Stimulated activated CD8-positive, alpha-beta memory T cell treated with anti-CD3 and anti-CD28 coated beads, Interleukin-15, amount 100 ng/mL, for 4 hours (primary cell): ENCODE results near the gene GABBR2.

ENCODE experiments used
- DNase-seq, 2 donors: peaks; one replicate each; pipeline ENCODE4 v3.0.0-alpha.2; 2020; ENCODE audit warnings: low read depth in 2 of 2

The GABBR2 gene

DNA sequence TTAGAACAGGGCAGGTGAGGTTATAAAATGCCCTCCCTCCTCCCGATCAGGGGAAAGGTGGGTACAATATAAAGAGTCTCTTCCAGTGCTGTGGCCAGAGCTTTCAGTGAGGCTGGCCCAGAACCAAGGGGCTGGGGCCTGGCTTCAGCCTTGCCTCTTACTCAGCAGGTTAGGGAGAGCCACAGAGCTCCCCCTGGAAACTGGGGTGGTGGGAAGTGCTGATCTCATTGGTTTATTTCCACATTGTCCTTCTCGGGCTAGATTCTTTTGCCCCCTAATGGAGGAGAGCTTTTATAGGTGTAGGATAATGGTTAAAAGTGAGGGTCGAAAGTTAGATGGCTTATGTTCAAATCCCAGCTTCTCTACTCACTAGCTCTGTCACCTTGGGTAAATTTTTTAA lies 266.6 kb downstream of the GABBR2 start:
- DNase-seq = no peak

DNA sequence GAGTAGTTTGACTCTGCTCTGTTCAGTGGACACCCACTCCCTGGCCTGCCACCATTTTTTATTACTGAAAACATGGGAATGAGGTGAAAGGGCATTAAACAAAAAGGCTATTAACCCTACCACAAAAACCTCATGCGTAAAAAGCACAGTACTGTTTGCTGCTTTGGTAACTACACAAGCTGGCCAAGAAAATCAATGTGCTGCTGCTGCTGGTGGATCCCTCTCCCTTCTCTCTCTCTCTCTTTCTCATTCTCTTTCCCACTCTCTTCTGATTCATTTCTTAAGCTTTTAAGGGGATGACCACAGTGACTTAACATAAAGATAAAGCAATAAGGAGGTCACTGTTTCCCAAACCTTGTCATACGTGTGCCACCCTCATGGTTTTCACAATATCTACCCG lies 270.1 kb downstream of the GABBR2 start:
- DNase-seq = no peak

DNA sequence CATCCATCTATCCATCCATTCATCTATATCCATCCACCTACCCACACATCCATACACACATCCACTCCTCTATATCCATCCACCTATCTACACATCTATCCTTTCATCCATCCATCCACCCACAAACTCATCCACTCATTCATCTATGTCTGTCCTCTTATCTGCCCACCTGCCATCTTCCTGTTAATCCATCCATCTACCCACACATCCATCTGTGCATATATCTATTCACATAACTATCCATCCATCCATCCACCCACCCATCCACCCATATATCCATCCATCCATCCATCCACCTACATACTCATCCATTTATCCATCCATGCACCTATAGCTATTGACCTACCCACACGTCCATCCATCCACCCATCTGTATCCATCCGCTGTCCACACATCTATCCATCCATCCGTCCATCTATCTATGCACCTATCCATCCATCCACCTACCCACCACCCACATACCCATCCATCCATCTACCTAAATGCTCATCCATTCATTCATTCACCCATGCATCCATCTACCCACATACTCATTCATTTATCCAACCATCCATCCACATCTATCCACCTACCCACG lies 271.2 kb downstream of the GABBR2 start:
- DNase-seq = no peak

DNA sequence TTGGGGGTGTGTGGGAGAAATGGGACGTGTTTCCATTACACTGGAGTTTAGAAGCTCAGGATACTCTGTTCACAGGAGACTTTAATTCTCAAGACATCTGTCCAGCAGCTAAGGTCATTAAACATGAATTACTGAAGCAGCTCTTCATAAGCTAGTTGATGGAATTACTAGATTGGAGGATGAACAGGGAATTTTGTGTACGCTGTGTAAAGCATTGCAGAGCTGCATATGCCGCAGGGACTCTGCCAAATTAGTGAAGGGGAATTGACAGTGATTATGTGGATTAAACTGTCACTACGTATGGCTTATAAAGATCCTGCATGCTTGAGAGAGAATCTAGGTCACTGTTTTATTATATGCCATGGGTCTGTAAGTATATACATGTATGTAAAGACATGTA lies 275.8 kb downstream of the GABBR2 start:
- no peak for DNase-seq

DNA sequence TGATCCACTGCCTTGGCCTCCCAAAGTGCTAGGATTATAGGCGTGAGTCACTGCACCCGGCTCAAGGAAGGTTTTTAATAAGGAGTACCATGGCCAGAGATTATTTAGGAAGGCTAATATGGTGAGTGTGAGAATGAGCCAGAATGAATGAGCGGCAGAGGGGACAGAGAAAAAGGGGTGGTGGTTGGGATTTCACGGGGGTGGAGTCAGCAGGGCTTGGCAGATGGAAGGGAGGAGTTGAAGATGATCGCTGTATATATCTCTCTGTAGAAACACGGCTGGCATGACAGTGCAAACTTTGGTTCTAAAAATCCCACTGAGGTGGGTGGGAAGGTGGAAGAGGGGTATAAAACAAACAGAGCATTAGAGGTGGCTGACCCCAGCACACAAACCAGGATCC lies 276.6 kb downstream of the GABBR2 start:
- DNase-seq = no peak

DNA sequence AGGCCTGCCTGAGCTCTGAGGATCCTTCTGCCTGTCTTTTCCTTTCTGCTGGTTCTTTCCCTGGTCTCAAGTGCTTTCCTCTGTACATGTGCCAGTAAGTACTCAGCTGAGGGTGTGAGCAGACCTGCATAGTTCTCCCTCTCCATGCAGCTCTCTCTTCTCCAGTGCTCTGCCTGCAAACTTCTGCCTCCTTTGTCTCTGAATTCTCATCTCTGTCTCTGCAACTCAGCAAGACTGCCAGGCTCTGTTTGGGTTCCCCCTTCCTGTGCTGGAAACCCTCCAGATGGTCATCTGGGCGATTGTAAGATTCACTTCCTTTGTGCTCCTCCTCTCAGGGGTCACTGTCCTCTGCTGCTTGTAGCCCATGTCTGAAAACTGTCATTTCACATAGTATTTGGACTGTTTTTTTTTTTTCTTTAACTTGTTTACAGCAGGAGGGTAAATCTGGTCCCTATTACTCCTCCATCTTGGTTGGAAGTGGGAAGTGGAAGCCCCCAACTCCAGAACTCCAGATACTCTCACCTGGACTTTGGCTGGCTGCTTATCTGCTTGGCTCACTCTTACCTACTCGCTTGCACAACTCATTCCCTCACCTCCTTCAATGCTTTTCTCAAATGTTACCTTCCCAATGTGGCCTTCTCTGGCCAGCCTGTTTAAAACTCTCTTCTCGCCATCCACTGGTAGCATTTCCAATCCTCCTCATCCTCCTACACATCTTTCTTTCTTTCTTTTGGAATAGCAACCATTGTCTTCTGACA lies 278.0 kb downstream of the GABBR2 start:
- DNase-seq = no peak

DNA sequence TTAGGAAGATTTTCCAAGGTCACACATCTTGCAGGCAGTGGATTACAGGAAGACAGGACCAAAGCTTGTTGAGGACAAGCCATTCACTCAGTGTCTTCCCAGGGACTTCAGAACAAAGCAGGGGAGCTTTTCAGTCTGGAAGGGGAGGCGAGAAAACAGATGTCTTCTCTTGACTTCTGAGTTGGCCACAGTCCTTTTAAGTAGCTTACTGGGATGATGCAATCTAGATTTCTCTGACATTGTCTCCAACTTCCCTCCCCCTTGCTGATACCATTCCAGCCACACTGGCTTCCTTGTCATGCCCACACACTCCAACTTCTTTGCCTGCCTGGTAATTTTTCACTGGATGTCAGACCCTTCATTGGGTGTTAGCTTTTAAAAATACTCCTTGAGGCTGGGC lies 279.1 kb downstream of the GABBR2 start:
- no peak for DNase-seq

DNA sequence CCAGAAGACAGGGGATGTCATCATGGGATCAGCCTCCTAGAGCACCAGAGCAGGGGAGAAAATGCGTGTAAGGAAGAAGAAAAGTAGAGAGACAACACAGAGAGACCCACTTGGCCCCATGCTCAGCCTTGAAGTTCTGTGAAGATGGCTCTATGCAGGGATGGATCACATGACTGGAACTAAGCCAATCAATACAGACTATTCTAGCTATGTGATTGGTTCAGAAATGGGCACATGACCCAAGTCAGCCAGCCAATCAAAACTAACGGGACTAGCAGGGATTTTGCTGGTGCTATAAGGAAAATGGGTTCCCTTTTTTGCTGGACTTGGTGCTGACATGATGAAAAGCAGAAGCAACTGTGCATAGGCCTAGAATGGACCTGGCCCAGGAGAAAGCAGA lies 280.3 kb downstream of the GABBR2 start:
- no peak for DNase-seq

DNA sequence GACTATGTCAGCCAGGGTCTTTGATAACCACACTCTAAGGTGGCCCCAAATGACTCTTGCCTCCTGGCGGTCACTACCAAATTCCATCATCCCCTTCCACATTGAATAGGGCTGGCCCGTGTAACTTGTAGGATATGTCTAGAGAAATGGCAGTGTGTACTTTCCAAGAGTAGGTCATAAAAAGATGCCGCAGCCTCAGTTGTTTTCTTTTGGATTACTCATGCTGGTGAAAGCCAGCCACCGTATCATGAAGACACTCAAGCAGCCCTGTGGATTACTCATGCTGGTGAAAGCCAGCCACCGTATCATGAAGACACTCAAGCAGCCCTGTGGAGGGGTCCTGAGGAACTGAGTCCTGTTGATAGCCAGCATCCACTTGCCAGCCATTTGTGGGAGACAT lies 281.2 kb downstream of the GABBR2 start:
- no peak for DNase-seq

DNA sequence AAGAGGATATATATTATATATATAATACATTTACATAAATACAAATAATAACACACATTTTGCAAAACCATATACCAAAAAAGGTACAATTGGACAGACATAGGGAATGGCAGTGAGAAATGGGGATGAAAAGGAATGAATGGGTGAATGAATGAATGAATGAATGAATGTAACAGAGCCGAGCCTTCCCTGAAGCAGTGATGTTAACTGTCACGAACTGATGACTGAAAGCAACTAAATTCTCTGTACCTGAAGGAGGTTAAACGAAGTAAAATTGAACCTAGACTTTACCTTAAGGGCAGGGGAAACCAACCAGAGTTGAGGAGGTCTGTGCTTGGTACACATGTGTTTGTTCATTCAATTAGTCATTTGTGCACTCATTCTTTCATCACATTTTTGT lies 283.7 kb downstream of the GABBR2 start:
- no peak for DNase-seq

DNA sequence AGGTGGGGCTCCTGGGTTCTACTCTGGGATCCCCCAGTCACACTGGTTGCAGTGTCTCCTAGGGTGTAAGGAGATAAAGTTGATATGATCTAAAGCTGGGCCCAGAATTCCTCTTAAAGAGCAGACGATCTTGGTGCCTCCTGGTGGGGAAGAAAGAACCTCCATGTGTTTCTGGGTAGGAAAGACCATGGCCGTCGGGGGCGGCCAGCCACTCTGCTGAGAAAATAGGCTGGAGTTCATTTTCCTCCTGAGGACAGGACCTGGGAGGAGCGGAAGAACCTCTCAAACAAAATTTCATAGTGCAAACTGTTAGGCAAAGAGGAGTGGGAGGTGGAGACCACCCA lies 289.5 kb downstream of the GABBR2 start:
- no peak for DNase-seq

DNA sequence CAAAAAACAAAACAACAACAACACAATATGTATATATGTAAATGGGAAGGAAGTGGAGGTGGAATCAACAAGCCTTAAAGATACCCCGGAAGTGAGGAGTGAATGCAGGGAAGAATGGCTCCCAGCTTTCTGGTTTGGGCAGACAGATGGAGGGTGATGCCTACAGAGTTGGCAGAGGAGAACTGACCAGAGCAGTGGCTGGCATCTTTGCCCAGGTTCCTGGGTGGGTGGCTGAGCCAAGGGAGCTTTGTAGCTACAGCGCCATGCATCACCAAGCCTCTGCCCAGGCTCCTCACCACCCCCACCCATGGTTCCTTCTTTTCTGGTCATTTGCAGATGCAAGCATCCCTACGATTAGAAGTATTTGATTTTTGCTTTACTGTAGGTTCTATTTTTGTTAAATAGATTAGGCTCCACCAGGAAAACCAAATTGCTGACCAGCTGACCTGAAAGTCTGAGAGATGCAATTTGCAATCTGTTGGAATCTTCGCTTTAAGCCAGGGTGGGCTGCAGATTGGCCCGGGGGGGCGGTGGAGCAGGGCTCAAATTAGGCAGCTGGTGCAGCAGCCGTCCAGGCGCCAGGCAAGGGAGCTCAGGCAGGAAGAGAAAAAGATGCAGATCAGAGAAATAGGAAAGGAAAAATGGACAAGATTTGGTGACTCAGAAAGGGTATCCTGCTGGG lies 290.0 kb downstream of the GABBR2 start:
- DNase-seq = no peak

DNA sequence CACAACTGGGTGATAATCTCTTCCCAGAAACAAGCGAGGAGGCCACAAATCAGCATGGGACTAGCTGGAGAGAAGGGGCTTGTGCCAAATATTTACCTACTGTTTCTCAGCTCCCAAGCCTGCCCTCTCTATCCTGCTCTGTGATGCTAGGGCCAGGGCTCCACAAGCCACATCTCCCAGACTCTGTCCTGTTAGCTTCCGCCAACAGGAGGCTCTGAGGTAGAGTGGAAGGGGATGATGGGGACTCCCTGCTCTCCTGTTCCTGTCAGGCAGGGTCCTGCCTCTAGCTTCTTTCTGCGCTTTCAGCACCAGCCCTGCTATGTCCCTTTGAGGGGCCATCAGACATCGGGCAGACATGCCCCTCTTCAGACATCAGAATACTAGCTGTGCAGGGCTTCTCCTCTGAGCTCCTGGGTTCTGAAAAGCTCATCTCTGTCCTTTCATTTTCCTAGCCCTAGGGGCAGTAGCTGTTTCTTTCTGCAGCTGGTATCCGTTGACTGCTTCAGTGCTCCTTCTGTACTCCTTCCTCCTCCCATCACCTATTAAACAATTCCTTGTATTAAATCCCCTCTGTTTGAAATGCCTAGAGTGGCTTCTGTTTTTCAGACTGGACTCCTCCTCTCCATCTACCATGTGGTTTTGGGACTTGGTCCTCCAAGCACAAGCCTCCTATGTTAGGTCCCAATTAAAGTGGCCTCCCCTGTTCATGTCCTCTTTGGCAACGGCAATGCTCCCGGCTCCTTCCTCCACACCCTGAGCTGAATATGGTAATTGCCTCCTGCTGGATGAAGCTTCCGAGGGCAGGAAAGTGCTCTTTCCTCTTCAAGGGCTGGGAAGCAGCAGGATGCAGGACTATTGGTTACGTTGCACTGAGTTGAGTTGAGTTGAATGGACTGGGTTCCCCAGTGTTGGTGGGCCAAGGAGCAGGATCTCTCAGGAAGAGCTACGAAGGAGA lies 292.2 kb downstream of the GABBR2 start:
- no peak for DNase-seq

DNA sequence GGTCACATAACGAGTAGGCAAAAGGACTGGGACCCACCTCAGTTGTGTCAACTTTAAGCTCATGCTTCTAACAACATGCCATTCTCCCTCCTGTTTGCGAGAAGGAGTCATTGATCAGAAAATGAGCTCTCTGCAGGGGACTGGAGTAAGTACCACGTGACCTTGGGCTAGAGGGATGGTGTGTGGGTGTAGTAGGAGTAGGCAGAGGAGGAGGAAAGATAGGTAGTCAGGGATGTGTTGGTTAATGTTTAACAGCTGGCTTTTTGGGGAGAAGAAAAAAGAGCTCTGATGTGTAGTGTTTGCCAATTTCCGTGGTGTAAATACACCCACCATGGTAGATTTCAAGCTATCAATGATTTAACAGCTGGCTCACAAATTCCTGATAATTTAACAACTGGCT lies 293.0 kb downstream of the GABBR2 start:
- DNase-seq = no peak

DNA sequence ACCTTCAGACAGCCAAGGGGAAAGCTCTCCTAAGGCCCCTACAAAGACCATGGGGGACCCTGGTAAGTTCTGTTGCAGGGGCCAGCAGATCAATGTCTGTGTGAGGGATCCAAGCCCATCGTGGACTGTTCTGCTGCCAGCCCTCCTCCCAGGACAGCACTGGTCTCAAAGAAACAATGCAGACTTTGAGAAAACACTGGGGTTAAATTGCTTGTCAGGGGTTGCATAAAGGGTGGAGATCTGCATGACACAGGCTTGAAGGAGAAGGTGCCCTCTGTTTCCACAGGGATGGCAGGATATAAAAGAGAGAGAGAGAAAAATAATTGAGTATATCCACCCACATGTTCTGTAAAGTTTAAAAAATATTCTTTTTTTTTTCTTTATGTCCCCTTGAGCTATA lies 295.7 kb downstream of the GABBR2 start:
- no peak for DNase-seq

DNA sequence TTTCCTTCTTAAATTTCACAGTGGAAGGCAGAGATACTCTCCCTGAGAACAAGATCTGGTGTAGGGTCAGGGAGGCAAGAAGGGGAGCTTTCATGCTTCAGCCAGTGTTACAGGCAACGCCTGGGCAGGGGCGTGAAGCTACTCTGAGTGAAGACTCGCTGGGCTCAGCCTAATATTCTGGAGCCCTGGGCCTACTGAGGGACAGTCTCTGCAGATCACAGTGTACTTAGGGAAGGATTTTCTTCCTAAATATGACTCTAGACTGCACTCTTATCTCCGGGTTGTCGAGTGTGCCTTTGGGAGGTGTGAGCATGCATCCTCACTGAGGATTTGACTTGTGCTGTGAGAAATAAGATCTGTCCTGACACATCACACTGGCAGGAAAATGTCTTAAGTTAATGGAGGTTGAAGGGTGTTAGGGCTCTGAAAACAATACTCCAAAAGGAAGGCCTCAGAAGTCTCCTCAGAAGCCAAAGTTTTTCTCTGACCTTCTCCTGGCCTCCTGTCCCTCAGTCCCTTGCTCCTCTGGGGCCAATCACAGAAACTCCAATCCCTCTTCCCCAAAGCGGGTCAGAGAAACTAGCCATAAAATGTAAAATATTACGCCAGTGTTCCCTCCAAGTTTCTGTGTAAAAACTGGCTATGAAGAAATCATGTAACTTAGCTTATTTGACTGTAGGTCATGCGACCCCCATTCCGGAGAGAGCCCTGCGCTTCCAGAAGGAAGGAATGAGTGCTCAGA lies 296.5 kb downstream of the GABBR2 start:
- no peak for DNase-seq

DNA sequence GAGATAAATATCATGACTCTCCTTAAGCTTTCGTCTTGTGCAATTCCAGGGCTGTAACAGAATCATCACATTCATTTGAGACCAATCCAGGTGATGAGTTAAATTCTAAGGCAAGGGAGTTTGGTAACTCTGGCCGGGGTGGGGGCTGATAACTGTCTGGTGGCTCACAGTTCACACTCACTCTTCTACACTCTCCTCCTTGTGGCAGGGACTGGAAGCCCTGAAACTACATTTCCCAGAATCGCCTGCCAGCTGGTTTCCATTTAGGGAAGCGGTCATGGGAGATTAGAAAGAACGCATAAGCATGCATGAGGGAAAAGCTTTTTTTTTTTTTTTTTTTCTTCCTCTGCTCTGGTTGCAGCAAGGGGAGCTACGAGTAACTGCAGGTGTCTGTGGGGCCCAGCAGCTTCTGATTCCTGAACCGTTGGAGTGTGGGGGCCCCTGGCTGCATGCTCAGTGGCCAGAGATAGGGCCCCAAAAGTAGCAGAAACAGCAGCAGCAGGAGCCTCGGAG lies 298.5 kb downstream of the GABBR2 start:
- no peak for DNase-seq

DNA sequence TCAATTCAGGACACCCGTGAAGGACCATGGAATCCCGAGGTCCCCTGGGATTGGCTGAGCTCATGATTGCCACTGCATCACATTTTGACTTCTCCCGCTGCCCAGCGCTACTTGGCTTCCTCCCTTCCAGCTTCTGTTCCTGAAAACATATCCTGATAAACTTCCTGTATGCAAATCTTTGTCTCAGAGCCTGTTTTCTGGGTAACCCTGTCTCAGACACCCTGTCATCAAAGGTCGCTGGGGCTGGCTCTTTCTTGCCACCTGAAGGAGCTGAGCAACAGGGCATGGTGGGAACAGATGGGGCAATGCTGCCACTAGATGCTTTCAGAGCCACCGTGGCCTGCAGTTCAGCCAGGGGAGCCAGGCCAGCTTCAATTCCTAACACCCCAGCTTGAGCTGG lies 299.0 kb downstream of the GABBR2 start:
- no peak for DNase-seq

DNA sequence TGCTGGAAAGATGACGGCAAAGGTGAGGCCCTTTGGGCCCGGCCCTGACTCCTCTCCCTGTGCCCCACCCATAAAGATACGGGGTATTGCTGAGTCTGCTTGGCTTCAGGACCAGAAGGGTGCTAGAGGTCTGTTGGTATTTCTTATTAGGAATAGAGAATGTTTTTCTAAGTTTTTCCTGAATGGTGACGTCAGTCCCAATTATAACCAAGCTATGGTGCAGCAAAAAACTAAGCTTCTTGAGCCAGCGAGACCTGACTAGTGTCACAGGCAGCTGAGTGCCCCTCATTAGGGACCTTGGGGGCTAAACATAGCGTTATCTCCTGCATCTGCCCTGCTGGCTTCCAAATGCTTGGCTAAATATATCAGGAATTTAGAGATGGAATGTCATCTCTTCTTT lies 302.3 kb downstream of the GABBR2 start:
- no peak for DNase-seq

DNA sequence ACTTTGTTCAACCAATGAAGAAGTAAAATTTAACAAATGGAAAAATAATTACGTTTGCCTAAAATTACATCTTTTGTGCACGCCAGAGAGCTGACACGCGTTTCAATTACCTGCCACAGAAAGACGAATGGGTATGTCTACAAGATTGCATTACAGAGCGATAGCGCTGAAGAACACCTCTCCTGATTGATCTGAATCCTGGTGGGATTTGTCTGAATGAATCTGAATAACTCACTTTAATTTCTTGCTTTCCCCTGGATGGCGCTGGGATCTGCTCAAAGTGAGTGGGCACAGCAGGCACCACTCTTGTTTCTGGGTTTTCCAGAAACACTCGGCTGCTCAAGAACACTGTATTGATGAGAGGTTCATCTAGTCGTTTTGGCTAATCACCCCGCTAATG lies 304.5 kb downstream of the GABBR2 start:
- no peak for DNase-seq

DNA sequence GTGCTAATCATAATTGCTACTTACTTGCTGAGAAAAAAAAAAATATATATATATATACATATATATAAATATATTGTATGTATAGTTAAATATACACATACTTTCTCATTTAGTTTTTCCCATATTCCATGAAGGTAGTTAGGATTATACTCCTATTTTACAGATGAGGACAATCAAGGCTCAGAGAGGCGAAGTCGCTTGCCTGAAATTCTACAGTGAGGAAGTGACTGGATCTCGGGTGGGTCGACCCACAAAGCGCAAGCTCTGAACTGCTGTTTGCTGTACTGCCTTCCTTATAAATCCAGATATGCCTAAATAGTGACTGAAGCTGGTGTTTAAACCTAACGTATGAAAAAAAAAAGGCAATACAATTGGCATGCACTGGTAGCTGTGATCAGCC lies 305.0 kb downstream of the GABBR2 start:
- DNase-seq = no peak
